Activated B cell treated with CpG ODN at 0.5 μM for 24 hours (primary cell): ENCODE measurements around the gene COLEC11. TPM values are rescaled to one million over a fixed set of nuclear protein-coding genes. Genes with fewer than 3 reads are reported as not detected.

Source experiments
- ATAC-seq: fragments of 200-7000 bp; cut with Tn5 transposase; one replicate; pipeline ENCODE4 v1.10.0; 2021; ENCODE audit warnings: low read depth, mild to moderate bottlenecking, moderate library complexity
- CTCF ChIA-PET: fragments of 350-600 bp; sonication (Branson Sonifier 250); formaldehyde crosslinking; loops from one replicate; lab custom pipeline; 2021; ENCODE audit warnings: antibody characterized with exemption; lab: Charles Lee
- POLR2A ChIA-PET: fragments of 350-600 bp; sonication (Branson Sonifier 250); formaldehyde crosslinking; loops from one replicate; lab custom pipeline; 2021; ENCODE audit warnings: antibody characterized with exemption; lab: Charles Lee
- DNase-seq: peaks from one replicate; pipeline ENCODE4 v3.0.0; 2022
- H3K27ac Mint-ChIP-seq: one replicate; pipeline ENCODE4 v1.8.0; 2020; ENCODE audit warnings: mixed read lengths
- H3K27me3 Mint-ChIP-seq: one replicate; pipeline ENCODE4 v1.8.0; 2021; ENCODE audit warnings: mixed read lengths
- H3K36me3 Mint-ChIP-seq: one replicate; pipeline ENCODE4 v1.8.0; 2021; ENCODE audit warnings: low read depth, mixed read lengths
- H3K4me1 Mint-ChIP-seq: one replicate; pipeline ENCODE4 v1.8.0; 2021; ENCODE audit warnings: mixed read lengths
- H3K4me3 Mint-ChIP-seq: one replicate; pipeline ENCODE4 v1.8.0; 2020; ENCODE audit warnings: mild to moderate bottlenecking, mixed read lengths
- H3K9me3 Mint-ChIP-seq: one replicate; pipeline ENCODE4 v1.8.0; 2020; ENCODE audit warnings: mixed read lengths
- CTCF ChIP-seq: fragments of 200-600 bp; IDR thresholded peaks from one replicate; pipeline ENCODE4 v1.8.0; 2022; ENCODE audit warnings: antibody characterized with exemption, mild to moderate bottlenecking
- intact Hi-C: fragments of 100-400 bp; cut with micrococcal nuclease; formaldehyde crosslinking; loops from one replicate; pipeline ENCODE4 v1.15.1; 2024
- total RNA-seq: library from RNA; stranded (reverse); gene quantifications from 2 replicates; pipeline ENCODE4 v1.2.3, GENCODE V29; 2022

Gene COLEC11
- total RNA-seq, 1 donor from 2014 or later: not detected

GRCh38 chr2:3642521-3643215 is 47.8 kb downstream of the COLEC11 start:
- Mint-ChIP-seq H3K4me3 (no peak overlapping the region), H3K4me1 (no peaks in the 10 kb centered on the region), H3K27me3 (no peaks in the 10 kb centered on the region), H3K9me3 (no peaks in the 10 kb centered on the region), H3K36me3 (no peaks in the 10 kb centered on the region), H3K27ac (no peak overlapping the region)
- no peak for TF ChIP-seq CTCF
- peak; percentile 3 for DNase-seq
- no peak for ATAC-seq
- intact Hi-C loops: no loop called here
- ChIA-PET CTCF (no interaction called here), POLR2A (no interaction called here)

DNA sequence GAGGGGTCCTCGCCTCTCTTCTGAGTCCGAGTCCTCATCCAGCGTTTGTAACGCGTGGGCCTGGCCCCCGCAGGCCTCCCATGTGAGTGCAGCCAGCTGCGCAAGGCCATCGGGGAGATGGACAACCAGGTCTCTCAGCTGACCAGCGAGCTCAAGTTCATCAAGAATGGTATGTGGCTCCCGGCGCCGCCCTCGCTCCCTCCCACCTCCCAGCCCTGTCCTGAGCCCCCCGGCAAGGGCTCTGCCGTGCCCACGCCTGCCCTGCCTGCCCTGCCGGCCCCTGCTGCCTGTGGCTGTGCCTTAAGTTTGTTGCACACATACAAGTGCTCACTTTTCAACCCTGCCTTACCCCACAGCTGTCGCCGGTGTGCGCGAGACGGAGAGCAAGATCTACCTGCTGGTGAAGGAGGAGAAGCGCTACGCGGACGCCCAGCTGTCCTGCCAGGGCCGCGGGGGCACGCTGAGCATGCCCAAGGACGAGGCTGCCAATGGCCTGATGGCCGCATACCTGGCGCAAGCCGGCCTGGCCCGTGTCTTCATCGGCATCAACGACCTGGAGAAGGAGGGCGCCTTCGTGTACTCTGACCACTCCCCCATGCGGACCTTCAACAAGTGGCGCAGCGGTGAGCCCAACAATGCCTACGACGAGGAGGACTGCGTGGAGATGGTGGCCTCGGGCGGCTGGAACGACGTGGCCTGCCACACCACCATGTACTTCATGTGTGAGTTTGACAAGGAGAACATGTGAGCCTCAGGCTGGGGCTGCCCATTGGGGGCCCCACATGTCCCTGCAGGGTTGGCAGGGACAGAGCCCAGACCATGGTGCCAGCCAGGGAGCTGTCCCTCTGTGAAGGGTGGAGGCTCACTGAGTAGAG is 48.7 kb downstream of the COLEC11 start:
- no peaks in the 10 kb centered on the region for H3K27me3 Mint-ChIP-seq
- H3K4me3 Mint-ChIP-seq: no peak overlapping the region
- POLR2A ChIA-PET: no interaction called here
- intact Hi-C loops: no loop called here
- no peaks in the 10 kb centered on the region for H3K4me1 Mint-ChIP-seq
- ATAC-seq (no peak), DNase-seq (peak; percentile 5)
- TF ChIP-seq CTCF: no peak
- H3K36me3 Mint-ChIP-seq: no peaks in the 10 kb centered on the region
- no peaks in the 10 kb centered on the region for H3K9me3 Mint-ChIP-seq
- CTCF ChIA-PET: no interaction called here
- no peak overlapping the region for H3K27ac Mint-ChIP-seq

DNA sequence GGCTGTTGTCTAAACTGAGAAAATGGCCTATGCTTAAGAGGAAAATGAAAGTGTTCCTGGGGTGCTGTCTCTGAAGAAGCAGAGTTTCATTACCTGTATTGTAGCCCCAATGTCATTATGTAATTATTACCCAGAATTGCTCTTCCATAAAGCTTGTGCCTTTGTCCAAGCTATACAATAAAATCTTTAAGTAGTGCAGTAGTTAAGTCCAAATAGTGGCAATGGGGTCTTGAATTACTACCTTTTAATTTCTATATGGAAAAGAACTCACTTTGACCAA is 49.3 kb downstream of the COLEC11 start:
- intact Hi-C loops: no loop called here
- H3K9me3 Mint-ChIP-seq: no peaks in the 10 kb centered on the region
- no peak for DNase-seq
- H3K4me3 Mint-ChIP-seq: no peak overlapping the region
- H3K27me3 Mint-ChIP-seq: no peaks in the 10 kb centered on the region
- ChIA-PET CTCF (no interaction called here), POLR2A (no interaction called here)
- ATAC-seq: no peak
- no peaks in the 10 kb centered on the region for H3K4me1 Mint-ChIP-seq
- H3K36me3 Mint-ChIP-seq: no peaks in the 10 kb centered on the region
- TF ChIP-seq CTCF: no peak
- no peak overlapping the region for H3K27ac Mint-ChIP-seq

DNA sequence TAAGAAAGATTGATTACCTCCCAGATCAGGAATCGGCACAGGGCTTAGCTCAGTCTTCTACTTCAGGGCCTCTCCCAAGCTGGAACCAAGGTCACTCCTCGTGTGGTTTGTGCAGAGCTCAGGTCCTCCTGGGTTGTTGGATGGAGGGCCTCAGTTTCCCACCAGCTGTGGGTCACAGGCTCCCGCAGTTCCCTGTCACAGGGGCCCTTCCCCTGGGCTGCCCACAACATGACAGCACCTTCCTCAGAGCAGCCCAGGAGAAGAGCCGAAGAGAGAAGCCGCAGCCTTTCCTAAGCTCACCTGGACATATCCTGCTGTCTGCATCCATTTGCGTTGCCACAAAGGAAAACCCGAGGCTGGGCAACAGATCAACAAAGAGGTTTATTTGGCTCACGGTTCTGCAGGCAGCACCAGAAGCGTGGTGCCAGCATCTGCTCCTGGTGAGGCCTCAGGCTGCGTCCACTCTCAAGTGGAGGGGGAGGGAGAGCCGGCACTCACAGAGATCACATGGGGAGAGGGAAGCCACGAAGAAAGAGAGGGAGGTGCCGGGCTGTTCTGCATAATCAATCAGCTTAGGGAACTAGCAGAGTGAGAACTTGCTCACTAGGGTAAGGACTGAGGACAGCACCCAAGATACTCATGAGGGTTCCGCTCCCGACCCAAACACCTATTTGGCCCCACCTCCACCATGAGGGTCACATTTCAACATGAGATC is 50.1 kb downstream of the COLEC11 start:
- intact Hi-C loops: no loop called here
- Mint-ChIP-seq H3K27ac (no peak overlapping the region), H3K4me1 (no peaks in the 10 kb centered on the region), H3K9me3 (no peaks in the 10 kb centered on the region), H3K27me3 (no peaks in the 10 kb centered on the region), H3K4me3 (no peak overlapping the region), H3K36me3 (no peaks in the 10 kb centered on the region)
- DNase-seq (no peak), ATAC-seq (no peak)
- POLR2A ChIA-PET: no interaction called here
- CTCF ChIA-PET: no interaction called here
- no peak for TF ChIP-seq CTCF
